Right lung (tissue), 10 donors: ENCODE results near the gene JUND. TPM values are rescaled to one million over a fixed set of nuclear protein-coding genes. Genes with fewer than 3 reads are reported as not detected.
"Not testable (repeated sequence)": the region's sequence is repeated elsewhere in the genome, so short reads cannot be mapped to it uniquely, and the experiment has no call there.

ENCODE experiments used
- DNase-seq, 2 donors: peaks; one replicate each; pipeline ENCODE4 v3.0.0-alpha.2; 2013
- long read RNA-seq, 8 donors: transcript quantifications; one replicate each; lab custom pipeline, GENCODE V29; 2026
- polyA plus RNA-seq, 5 donors: library from polyadenylated mRNA; unstranded; fragments of 120-200 nt; gene quantifications; one replicate each; pipeline versions ENCODE4 v1.2.1 to v1.2.3, GENCODE V29; 2013; ENCODE audit warnings: inconsistent platforms in 1 of 5, low replicate concordance in 1 of 5; ENCODE audit not compliant: insufficient read length in 5 of 5, insufficient read depth in 1 of 5

The JUND gene
- polyA plus RNA-seq = 100 to 1,000 TPM in 2 of 5 donors, 10 to 100 TPM in 3; 44.7 to 152 (median 94.6) TPM
- long read RNA-seq, donor 1, transcript JUND-201 (1 exons, 1,863 nt) = major isoform, 446 of 446 reads
- long read RNA-seq, donor 1, partial matches to known transcripts = 0 of 446 reads
- long read RNA-seq, donor 1, other reads (novel, unspliced or antisense) = 0 of 446 reads
- long read RNA-seq, donor 2, transcript JUND-201 (1 exons, 1,863 nt) = major isoform, 305 of 305 reads
- long read RNA-seq, donor 2, partial matches to known transcripts = 0 of 305 reads
- long read RNA-seq, donor 2, other reads (novel, unspliced or antisense) = 0 of 305 reads
- long read RNA-seq, donor 3, transcript JUND-201 (1 exons, 1,863 nt) = major isoform, 298 of 298 reads
- long read RNA-seq, donor 3, partial matches to known transcripts = 0 of 298 reads
- long read RNA-seq, donor 3, other reads (novel, unspliced or antisense) = 0 of 298 reads
- long read RNA-seq, donor 4, transcript JUND-201 (1 exons, 1,863 nt) = major isoform, 238 of 238 reads
- long read RNA-seq, donor 4, partial matches to known transcripts = 0 of 238 reads
- long read RNA-seq, donor 4, other reads (novel, unspliced or antisense) = 0 of 238 reads
- long read RNA-seq, donor 5, transcript JUND-201 (1 exons, 1,863 nt) = major isoform, 368 of 368 reads
- long read RNA-seq, donor 5, partial matches to known transcripts = 0 of 368 reads
- long read RNA-seq, donor 5, other reads (novel, unspliced or antisense) = 0 of 368 reads
- long read RNA-seq, donor 6, transcript JUND-201 (1 exons, 1,863 nt) = major isoform, 635 of 635 reads
- long read RNA-seq, donor 6, partial matches to known transcripts = 0 of 635 reads
- long read RNA-seq, donor 6, other reads (novel, unspliced or antisense) = 0 of 635 reads
- long read RNA-seq, donor 7, transcript JUND-201 (1 exons, 1,863 nt) = major isoform, 418 of 418 reads
- long read RNA-seq, donor 7, partial matches to known transcripts = 0 of 418 reads
- long read RNA-seq, donor 7, other reads (novel, unspliced or antisense) = 0 of 418 reads
- long read RNA-seq, donor 8, transcript JUND-201 (1 exons, 1,863 nt) = major isoform, 158 of 158 reads
- long read RNA-seq, donor 8, partial matches to known transcripts = 0 of 158 reads
- long read RNA-seq, donor 8, other reads (novel, unspliced or antisense) = 0 of 158 reads

- DNase-seq = peak; percentile 99
Observed at GRCh38 chr19:18281082-18282020, at the start of gene JUND. Gene JUND, minus strand, starts transcription at chr19:18281622. Its CDS starts 138 bp downstream, at chr19:18281484.

- no peak for DNase-seq
Observed at GRCh38 chr19:18330868-18331267, 49.4 kb upstream of the JUND start.

GRCh38 chr19:18329035-18329376, 47.6 kb upstream of the JUND start:
- DNase-seq = no peak

- DNase-seq = peak; percentile 91 to 93
Observed at GRCh38 chr19:18328340-18329034, 47.1 kb upstream of the JUND start.

GRCh38 chr19:18326772-18327171, 45.4 kb upstream of the JUND start:
- no peak for DNase-seq

GRCh38 chr19:18324373-18324731, 42.9 kb upstream of the JUND start:
- not testable (repeated sequence) for DNase-seq

- DNase-seq = peak; percentile 96 to 97
Observed at GRCh38 chr19:18322759-18323460, 41.5 kb upstream of the JUND start, which contains the start of gene LSM4. Gene LSM4, minus strand, starts transcription at chr19:18323076. Its CDS starts 56 bp downstream, at chr19:18323020.

GRCh38 chr19:18322318-18322758, 40.9 kb upstream of the JUND start:
- DNase-seq = no peak

- no peak for DNase-seq
Observed at GRCh38 chr19:18321734-18322102, 40.3 kb upstream of the JUND start.

GRCh38 chr19:18320865-18321733, 39.7 kb upstream of the JUND start:
- DNase-seq = no peak

- DNase-seq = no peak
Observed at GRCh38 chr19:18319591-18320135, 38.2 kb upstream of the JUND start.

GRCh38 chr19:18317961-18318800, 36.8 kb upstream of the JUND start:
- no peak for DNase-seq

GRCh38 chr19:18313398-18313797, 32.0 kb upstream of the JUND start:
- no peak for DNase-seq

- no peak for DNase-seq
Observed at GRCh38 chr19:18312092-18312534, 30.7 kb upstream of the JUND start.

GRCh38 chr19:18311502-18312091, 30.2 kb upstream of the JUND start:
- no peak for DNase-seq

- no peak for DNase-seq
Observed at GRCh38 chr19:18310966-18311365, 29.5 kb upstream of the JUND start.
